Right lobe of liver (tissue), 4 donors: ENCODE data around the gene CTIF.

Experiments used
- POLR2A ChIP-seq: fragments of 450-650 bp; IDR thresholded peaks from one replicate; pipeline ENCODE4 v1.6.1; 2017; ENCODE audit warnings: antibody characterized with exemption, mild to moderate bottlenecking
- TF ChIP-seq, protein P1 (sequence below), 4 donors: fragments of 200-600 bp in 3 of 4; fragments of 450-650 bp in 1 of 4; IDR thresholded peaks; one replicate each; pipeline versions ENCODE4 v1.5.1 to v1.8.0; 2016 to 2022; ENCODE audit warnings: antibody characterized with exemption in 4 of 4, mild to moderate bottlenecking in 2 of 4
- donor health status: DM: no; HTN: no; CAD: no.
- donor health status: DM: no; HTN: no; CAD: no.
- donor health status: DM: no; HTN: yes; CAD: no.

DNA sequence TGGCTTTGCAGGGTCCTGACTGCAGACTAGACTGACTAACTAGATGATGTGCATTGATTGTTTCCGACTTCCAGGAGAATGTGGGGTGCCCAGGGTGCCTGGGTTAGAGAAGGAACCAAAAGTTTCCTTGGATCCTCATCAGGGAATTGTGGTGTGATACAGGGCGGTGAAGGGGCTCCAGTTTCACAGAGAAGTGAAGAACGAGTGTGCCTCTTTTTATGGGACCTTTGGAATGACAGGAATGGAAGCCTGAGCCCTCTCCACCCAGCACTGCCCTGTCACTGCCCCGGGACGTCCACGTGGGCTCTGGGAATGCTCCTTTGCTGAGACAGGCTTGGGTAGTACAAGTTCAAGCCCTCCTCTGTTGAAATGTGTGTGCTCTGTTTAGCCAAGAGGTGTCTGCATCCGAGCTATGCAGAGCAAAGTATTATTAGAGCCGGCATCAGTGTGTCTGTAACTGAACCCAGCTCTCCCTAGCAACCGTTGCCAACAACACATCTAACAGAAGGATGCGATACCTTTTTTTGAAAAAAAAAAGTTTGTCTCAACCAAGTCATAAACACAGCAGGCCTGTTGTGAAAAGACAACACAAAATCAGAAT lies 228.4 kb downstream of the CTIF start:
- TF ChIP-seq, protein P1, sequence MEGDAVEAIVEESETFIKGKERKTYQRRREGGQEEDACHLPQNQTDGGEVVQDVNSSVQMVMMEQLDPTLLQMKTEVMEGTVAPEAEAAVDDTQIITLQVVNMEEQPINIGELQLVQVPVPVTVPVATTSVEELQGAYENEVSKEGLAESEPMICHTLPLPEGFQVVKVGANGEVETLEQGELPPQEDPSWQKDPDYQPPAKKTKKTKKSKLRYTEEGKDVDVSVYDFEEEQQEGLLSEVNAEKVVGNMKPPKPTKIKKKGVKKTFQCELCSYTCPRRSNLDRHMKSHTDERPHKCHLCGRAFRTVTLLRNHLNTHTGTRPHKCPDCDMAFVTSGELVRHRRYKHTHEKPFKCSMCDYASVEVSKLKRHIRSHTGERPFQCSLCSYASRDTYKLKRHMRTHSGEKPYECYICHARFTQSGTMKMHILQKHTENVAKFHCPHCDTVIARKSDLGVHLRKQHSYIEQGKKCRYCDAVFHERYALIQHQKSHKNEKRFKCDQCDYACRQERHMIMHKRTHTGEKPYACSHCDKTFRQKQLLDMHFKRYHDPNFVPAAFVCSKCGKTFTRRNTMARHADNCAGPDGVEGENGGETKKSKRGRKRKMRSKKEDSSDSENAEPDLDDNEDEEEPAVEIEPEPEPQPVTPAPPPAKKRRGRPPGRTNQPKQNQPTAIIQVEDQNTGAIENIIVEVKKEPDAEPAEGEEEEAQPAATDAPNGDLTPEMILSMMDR (IDR thresholded peaks at IDR 0.05): no peak
- no peak for TF ChIP-seq POLR2A
